Stimulated activated naive CD4-positive, alpha-beta T cell treated with Interleukin-2 at 50 U/mL for 16 hours (primary cell): ENCODE measurements around the gene SETBP1.

Experiments used
- DNase-seq: peaks from one replicate; lab custom pipeline; 2025; lab: John Stamatoyannopoulos, UW

Gene SETBP1

DNA sequence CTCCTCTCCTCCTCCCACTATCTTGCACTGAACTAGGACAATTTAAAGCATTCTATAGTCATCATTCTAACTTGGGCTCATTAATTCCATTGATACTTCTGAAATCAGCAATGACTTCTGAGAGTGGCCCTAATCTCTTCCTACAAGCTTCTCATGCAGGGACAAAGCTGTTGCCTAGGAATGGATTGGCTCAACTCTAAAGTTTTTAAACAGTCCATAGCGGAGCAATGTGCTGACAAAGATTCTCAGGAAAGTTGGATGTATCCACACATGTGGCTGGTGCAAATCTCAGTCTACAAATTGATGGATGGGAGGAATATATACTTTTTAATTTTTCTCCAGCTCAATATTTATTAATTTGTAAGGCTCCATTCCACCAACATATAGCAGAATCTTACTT lies 388.9 kb downstream of the SETBP1 start:
- no peak for DNase-seq

DNA sequence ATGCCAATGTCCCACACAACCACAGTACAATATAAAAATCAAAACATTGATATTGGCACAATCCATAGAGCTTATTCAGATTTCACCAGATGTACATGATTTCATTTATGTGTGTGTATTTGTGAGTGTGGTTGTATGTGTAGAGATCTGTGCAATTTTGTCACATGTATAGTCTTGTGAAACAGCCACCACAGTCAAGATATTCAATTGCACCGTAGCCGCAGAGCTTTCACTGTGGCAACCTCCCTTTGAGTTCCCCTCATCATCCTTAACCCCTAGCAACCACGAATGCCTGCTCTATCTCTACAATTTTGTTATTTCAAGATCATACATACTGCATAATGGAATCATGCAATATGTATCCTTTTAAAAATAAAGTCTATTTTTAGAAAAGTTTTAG lies 391.3 kb downstream of the SETBP1 start:
- DNase-seq, result no peak

DNA sequence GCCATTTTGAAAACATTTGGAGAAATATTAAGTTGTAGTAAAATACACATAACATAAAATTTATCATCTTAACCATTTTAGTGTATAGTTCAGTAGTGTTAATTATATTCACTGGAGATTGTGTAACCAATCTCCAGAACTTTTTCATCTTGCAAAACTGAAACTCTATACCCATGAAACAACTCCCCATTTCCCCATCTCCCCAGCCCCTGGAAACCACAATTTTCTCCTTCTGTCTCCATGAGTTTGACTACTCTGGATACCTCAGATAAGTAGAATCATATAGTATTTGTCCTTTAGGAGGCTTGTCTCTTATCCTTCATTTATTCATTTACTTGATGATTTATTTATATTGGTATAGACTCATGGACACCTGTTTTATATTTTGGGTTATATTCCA lies 392.9 kb downstream of the SETBP1 start:
- no peak for DNase-seq

DNA sequence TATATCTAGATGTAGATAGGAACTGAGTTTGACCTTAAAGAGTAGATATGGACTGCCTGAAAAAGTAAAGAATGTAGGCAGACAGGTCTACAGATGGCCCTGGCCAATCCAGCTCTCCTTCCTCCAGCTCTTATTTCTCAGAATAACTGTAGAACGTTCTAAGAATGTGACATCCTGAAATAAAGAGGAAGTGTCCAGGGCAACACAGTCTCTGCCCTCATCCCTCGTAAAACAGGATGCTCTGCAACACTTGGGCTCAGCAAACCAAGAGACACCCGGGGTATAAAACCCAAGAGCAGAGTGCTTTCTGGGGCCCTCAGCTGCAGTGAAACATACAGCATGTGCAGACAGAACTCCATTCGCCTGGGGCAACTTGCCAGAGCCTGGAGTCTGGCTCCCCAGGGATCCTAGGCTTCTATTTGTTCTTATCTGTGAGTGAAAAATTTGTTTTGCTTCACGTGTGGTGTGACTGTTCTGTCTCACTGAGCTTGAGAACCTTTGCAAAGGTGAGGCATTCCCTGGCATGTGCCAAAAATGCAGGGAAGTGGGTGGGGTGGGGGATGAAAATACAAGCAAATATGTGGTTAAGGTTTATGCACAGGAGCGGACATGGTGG lies 401.0 kb downstream of the SETBP1 start:
- DNase-seq, result no peak

DNA sequence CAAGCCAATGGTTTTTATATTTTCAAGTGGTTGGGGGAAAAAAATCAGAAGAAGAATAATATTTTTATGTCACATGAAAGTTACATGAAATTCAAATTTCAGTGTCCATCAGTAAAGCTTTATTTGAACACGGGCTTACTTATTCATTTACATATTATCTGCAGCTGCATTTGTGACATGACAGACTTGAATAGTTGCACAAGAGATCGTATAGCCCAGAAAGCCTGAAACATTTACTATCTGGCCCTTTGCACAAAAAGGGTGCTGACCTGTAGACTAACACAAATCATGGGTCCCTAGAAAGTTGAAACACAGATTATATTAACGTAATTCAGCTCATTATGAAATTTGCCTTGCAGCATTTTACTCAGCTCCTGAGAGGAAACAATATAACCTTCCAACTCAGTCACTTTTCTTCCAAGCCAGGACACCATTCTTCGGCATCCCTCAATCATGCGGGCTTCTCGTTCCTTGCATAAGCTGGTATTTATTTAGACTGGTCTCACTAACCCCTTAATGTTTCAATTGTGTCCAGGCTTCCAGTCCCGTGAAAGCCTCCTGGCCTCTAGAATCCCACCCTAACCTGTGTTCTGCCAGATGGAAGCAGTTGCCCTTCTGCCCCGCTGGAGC lies 402.7 kb downstream of the SETBP1 start:
- no peak for DNase-seq

DNA sequence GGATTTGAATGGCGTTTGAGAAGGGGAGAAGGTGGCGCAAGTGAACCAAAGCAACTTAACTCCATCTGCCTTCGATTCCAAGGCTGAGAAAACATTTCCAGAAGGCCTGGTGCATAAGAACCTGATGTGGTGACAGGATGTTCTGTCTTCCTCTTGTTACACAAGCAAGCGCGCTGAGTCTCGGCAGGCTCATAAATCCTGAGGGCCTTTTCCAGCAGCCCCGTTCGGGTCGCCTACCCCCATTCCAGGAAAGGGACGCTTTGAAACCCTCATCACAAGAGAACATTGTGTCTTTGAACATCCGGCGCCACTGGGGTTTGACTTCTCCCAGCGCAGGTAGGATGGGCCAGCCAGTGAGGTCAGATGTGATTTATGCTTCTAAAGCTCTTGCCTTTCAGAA lies 403.5 kb downstream of the SETBP1 start:
- no peak for DNase-seq

DNA sequence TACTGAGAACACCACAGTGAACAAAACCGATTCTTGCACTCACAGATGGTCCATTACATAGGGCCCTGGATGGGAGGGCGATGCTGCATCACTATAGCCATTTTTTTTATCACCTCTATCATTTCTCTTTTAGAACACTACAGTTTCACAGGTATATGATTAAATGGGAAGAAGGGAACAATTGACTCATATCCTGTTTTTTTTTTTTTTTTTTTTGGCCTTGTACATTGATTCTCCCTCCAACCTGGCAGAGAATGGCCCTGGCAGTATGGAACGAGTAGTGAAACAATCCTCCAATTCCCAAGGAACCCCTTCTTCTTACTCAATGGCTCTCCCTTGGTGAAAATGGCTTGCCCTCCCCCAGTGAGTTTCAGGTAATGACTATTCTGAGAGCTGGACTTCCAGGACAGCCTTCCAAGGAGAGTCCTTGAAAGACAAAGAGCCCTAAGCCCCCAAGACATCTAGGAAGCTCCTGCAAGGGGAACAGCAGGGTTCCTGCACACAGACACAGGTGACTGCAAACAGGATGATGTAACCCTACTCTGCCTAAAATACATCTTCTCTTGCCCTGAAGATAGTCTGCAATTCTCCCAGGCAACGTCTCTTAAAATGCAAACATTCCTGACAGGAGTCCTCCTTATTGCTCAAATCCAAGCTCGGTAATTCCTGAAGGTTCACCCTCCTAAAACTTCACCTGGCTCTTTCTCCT lies 405.4 kb downstream of the SETBP1 start:
- DNase-seq, result no peak

DNA sequence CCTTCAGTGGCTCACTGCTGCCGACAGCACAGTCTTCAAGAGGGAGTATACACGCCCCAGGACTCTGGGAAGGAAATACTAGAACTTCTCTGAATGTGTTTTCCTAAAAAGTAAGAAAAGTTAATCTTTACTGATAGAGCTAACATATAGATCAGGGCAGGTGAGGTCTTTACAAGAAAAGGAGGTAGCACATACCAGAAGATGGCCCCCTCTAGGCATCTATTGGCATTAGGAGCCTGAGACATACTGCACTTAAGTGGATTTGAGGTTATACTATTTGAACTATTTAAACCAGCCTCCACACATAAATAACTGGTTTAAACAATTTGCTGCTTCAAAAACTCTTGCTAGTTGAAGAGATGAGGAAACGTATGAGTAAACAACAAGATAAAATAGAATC lies 406.1 kb downstream of the SETBP1 start:
- no peak for DNase-seq

DNA sequence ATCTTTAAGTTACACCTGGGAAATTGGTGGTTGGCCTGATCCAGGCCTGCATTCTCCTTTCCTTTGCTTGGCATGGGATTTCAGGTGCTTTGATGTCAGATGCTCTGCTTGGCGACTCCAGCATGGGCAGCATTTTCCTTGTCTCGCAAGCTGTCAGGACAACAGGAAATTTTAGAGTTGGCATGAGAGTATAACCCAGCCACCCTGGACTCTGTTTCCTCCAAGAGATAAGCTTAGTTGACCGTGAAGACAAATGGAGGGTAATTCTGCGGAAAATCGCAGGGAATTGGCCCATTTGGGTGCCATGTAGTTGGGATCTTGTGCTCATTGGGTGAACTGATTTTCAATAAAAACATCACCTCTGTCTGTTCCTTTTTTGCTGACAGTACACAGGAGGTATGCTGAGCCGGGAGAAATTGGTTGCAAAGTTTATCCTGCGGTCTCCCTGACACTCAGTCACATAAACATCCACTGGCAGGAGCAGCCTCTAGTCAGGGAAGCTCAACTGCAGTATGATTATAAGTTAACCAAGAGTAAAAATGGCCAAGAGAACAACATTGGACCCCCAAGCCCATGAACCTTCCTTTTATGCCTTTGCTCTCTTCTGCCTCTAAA lies 409.9 kb downstream of the SETBP1 start:
- DNase-seq, result no peak

DNA sequence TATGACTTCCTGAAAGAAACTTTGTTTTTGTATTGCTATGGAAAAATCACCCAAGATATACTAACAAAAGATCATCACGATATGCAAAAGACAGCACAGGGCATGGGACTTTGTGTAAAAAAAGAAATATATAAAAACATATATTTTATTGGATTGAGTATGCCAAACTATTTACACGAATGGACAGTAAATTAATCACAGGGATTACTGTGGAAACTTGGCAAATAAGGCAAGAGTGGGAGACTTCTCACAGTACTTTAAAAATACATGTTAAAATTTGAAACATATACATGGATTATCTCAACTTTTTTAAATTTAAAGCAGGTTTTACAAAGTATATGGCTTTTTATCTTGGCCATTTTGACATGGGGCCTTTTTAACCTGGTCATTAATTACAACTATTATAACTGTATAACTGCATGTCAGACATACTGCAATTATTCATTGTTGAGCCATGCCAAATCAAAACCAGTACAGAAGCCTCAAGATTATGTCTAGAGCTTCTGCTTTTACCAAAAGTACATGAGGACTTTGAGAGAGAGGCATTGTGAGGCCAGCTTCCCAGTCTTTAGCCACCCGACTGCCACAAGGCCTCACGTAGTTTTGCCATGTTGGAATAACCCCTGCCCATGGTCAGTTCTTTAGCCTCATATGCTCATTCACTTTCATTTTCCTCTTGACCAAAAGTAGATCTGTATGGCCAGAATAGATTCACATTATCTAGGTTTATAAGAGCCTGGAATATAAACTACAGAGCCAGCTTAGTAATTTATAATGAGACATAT lies 419.8 kb downstream of the SETBP1 start:
- no peak for DNase-seq

DNA sequence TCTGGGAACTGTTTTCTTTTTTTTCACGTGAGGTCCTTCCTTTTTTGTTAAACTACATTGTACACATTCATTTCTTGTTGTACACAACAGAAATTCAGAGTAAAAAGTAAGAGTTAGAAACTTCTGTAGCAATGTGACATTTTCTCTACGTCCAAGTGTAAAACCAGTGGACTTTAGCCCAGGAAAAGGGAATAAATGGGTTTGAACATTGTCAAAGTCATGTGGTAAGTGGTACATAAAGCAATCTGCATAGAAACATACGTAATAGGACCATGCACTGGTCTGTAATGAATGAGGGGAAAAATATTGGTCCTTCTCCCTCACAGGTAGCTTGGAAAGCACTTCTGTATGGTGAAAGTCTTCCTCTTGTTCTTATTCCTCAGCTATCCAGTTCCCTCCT lies 421.4 kb downstream of the SETBP1 start:
- no peak for DNase-seq

DNA sequence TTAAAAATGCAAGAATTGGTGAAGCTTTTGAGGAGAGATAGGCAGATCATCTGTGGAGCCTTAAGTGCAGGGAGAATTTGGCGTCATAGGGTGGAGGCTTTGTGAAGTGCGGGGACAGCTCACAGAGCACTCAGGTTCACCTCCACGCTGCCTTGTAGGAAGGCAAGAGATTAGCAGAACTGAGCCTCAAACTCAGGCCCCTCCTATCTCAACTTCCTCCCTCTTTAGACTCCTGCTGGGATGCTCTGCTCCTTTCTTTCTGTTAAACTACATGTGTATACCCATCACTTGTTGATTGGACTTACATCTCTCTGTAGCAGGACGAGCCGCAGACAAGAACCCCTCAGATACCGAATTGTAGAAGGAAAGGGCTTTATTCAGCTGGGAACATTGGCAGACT lies 422.2 kb downstream of the SETBP1 start:
- DNase-seq, result no peak

DNA sequence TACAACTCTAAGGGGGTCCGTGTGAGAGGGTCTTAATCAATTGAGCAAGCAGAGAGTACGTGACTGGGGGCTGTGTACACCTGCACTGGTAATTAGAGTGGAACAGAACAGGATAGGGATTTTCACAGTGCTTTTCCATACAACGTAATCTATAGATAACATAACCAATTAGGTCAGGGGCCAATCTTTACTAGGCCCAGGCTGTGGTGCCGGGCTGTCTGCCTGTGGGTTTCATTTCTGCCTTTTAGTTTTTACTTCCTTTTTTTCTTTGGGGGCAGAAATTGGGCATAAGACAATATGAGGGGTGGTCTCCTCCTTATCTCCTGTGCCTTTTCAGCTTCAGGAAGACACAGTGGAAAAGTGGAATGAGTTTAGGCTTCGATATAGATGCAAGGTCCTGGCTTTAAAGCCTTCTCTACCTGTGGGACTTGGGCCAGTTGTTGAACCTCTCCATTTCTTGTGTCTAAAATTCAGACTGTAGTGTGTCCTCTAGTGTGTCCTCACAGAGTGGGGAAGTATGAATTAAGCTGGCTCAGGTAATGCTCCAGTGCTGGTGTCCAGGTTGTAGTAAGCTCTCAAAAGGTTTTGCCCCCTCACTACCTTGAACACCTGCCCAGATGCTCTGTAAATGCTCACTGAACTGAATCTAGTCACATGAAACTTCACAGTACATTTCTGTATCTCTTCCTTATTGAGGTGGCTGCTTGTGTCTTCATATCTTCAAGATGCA lies 422.8 kb downstream of the SETBP1 start:
- no peak for DNase-seq

DNA sequence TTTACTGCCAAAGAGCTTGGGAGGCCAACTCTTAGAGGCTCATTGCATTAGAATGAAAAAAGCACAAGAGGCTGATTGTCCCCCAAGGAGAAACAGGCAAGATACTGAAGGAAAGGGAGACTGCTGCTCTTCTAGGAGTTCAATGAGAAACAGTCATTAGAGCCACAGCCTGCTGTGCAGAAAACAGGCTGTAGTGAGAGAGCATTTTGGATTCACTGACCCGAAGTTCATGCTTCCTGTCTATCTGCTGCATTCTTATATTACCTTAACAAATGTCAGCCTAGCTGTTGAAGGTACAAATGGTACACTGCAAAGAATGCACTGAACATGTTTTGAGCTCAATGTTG lies 423.3 kb downstream of the SETBP1 start:
- no peak for DNase-seq

DNA sequence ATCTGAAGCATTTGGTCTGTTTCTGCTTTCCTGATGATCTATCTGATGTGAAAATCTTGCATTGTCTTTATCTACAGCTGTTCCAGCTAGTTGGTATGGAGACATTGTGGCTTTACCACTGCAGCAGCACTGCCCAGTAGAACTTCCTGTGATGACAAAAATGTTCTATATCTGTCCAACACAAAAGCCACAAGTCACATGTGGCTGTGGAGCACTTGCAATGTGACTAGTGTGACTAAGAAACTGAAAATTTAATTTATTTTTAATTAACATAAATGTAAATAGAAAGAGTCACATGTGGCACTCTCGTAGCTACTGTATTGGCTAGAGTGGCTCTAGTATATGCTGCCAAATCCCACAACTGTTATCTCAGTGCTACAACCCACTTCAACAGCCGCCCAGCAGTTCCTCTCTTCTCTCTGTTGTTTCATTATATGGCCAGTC lies 425.7 kb downstream of the SETBP1 start:
- DNase-seq, result no peak

DNA sequence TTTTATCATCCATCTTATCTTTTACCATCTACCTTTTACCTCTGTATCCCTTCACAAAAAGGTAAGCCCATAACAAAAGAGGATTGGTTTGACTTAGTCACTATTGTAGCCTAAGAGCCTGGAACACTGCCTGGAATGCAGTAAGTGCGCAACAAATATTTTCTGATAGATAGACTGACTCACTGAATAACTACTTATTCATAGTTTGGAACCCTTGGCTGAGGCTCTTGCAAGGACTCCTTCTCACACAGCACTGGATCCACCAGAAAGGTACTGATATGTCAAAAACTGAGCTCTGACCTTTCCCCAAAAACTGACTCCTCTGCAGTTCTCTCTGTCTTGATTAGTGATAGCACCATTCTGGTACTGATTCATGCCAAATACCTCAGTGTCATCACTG lies 426.7 kb downstream of the SETBP1 start:
- DNase-seq, result no peak

DNA sequence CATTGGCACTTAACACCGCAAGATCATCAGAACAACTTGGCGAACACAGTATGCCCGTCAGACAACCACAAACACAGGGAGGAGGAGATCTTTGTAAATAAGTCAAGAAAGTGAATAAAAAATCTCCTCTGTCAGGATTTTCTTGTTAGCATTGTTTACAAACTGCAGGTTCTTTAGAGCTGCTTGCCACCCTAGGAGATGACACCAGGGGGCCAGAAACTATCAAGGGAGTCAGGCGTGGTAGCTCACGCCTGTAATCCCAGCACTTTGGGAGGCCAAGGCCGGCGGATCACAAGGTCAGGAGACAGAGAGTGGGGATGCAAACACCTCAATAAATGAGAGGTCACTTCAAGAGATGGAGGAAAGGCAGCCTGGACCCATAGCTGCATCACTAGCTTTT lies 428.1 kb downstream of the SETBP1 start:
- DNase-seq, result no peak

DNA sequence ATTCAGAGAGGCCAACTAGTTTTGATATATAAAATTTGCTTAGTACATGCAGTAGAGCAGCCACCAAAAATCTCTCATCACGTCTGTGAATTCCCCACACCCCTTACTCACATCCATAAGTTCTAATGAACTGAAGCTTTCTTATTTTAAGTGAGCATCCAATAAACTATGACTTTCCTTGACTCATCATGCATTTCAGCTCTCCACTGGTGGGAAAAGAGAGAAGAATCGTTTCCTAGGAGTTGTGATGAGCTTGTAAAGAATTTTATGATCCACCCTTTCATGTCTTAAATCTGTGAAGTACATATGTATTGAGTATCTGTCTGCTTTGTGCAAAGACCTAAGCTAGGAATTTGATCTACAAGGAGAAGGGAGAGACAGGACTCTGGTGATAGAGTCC lies 428.6 kb downstream of the SETBP1 start:
- DNase-seq, result no peak

DNA sequence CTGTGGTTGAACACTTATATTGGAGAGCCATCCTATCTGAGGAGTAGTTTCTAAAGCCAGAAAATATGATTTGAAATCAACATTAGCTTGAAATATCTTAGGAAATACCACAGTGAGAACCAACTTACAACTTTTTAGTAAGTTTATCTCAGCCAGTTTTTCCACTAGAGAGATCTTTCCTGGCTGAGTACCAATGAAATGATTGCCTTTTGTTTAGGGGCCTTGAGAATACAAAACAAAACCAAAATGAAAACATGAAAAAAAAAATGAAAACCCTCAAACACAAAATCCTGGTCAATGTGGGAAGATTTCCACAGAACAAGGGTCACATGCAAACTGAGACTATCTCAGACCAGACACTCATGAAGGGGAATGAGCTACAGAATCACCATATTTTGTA lies 429.0 kb downstream of the SETBP1 start:
- no peak for DNase-seq

DNA sequence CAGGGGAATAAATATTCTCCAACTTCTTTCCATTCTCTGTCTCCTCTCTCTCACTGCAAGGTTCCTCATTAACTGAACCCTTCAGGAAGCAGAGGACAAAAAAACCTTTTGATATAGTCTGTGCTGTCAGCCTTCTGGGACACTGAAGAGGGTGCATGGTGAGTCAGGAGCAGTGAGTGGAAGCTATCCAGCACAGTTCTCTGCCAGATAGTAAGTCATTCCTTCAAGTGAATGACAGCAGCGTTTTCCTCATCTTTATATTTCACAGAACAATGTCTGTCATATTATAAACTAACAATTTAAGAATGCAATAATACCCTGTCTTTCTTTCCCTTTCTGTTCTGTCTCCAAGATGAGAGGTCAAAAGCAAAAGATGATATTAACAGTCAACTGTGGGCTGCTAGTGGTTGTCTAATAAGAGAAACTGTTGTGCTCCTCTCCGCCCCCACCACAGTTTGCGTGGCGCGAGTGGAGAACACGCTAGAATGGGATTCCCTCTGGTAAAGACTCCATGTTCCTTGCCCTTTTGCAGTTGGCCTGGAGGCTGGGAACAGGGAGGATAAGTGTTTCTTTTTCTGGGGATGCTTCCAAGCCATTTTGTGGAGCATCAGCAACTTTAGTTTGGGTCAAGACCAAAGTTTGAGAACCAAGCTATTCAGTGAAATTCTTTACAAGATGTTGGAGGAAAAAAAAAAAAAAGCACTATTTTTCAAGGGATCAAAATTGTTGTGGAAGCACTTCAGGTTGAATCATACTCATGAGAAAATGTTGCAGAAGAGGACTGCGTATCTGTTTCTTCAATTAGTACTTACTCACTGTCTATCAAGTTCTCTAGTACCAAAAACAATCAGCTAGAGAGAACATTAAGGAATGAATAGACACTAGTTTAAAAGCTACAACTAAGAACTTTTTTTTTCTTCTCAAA lies 430.2 kb downstream of the SETBP1 start:
- DNase-seq, result no peak

DNA sequence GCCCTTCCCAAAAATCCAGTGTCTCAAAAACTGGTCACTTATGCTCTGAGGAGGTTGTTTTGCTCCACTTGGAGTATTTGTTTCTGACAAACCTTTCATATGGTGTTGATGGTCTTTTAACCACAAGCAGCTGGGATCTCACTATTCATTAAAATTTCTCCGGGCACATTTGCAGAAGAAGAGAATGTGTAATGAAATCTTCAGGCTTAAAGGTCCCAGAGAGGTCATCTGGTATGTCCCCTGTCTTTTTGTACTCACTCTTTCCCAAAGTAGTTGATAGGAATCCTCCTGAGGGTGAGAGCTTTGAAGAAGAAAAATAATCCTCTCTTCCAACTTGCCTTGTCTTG lies 430.8 kb downstream of the SETBP1 start:
- DNase-seq, result no peak
